Neural cell (in vitro differentiated cells): ENCODE measurements around the gene NIPBL.

Experiments
- EP300 ChIP-seq: fragments of 450-650 bp; conservative IDR thresholded peaks from 2 replicates; pipeline ENCODE4 v1.6.1; 2014; ENCODE audit warnings: antibody characterized with exemption, mild to moderate bottlenecking, moderate library complexity; ENCODE audit not compliant: poor library complexity, severe bottlenecking
- EZH2 ChIP-seq: fragments of 200-600, 300-800 bp; shearing (Covaris generic), sonication (generic); IDR thresholded peaks from 2 replicates; pipeline ENCODE4 v1.6.1; 2014; ENCODE audit warnings: antibody characterized with exemption, low read length, borderline replicate concordance, mild to moderate bottlenecking; ENCODE audit not compliant: insufficient read depth, poor library complexity, severe bottlenecking
- MXI1 ChIP-seq: fragments of 450-650 bp; conservative IDR thresholded peaks from 2 replicates; pipeline ENCODE4 v1.6.1; 2014; ENCODE audit warnings: antibody characterized with exemption, mild to moderate bottlenecking; ENCODE audit not compliant: poor library complexity, severe bottlenecking
- POLR2AphosphoS5 ChIP-seq: IDR thresholded peaks from 2 replicates; pipeline ENCODE4 v1.6.1; 2012
- RAD21 ChIP-seq: fragments of 450-650 bp; conservative IDR thresholded peaks from 2 replicates; pipeline ENCODE4 v1.6.1; 2014; ENCODE audit warnings: antibody characterized with exemption, mild to moderate bottlenecking, moderate library complexity
- REST ChIP-seq: IDR thresholded peaks from 2 replicates; pipeline ENCODE4 v1.6.1; 2012; ENCODE audit warnings: borderline replicate concordance
- TAF1 ChIP-seq: IDR thresholded peaks from 2 replicates; pipeline ENCODE4 v1.6.1; 2012; ENCODE audit warnings: low read depth
- TF ChIP-seq, protein P1 (sequence below): fragments of 450-650 bp; IDR thresholded peaks from 2 replicates; pipeline ENCODE4 v1.5.1; 2014; ENCODE audit warnings: antibody characterized with exemption, mild to moderate bottlenecking, moderate library complexity; ENCODE audit not compliant: poor library complexity, severe bottlenecking

GRCh38 chr5:36988396-36988795 is 111.8 kb downstream of the NIPBL start:
- TF ChIP-seq, protein P1, sequence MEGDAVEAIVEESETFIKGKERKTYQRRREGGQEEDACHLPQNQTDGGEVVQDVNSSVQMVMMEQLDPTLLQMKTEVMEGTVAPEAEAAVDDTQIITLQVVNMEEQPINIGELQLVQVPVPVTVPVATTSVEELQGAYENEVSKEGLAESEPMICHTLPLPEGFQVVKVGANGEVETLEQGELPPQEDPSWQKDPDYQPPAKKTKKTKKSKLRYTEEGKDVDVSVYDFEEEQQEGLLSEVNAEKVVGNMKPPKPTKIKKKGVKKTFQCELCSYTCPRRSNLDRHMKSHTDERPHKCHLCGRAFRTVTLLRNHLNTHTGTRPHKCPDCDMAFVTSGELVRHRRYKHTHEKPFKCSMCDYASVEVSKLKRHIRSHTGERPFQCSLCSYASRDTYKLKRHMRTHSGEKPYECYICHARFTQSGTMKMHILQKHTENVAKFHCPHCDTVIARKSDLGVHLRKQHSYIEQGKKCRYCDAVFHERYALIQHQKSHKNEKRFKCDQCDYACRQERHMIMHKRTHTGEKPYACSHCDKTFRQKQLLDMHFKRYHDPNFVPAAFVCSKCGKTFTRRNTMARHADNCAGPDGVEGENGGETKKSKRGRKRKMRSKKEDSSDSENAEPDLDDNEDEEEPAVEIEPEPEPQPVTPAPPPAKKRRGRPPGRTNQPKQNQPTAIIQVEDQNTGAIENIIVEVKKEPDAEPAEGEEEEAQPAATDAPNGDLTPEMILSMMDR, result no peak
- TF ChIP-seq POLR2AphosphoS5 (no peak), EZH2 (no peak), TAF1 (no peak), MXI1 (no peak), EP300 (no peak), RAD21 (no peak), REST (no peak)
